ENCODE data around the gene SPG11. TPM values are rescaled to one million over a fixed set of nuclear protein-coding genes. Genes with fewer than 3 reads are reported as not detected.

Gene SPG11
- total and polyA plus RNA-seq, 7 donors, result 12.9 to 88.1 (median 56.7) TPM

DNA sequence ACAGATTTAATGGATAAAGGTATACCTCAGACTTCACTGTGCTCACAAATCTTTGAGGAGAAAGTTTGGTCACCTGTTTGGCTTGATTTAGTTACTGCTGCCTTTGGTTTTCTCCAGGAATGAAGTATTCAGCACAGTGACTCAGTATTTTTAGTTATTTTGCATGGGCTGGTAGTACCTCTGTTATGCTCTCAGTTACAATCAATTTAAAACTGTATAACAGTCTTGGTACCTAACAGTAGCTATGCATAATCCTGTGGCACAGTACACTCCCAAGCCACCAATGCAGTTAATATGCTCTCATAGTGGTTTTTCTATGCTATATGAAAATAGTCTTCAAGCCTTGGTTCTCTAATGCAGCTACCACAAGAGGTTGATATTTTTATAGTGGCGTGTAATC is 138.4 kb downstream of the SPG11 start:
- no peak overlapping the region for H3K27ac ChIP-seq
- 94 to 95% methylated on average over 1 of the region's 1 CpG for WGBS, 2 donors
- H3K9me3 ChIP-seq, result no peaks in the 10 kb centered on the region
- no peak overlapping the region for H3K4me3 ChIP-seq
- intact Hi-C loops (cut with DNase I), result no loop called here
- H3K4me1 ChIP-seq, result no peaks in the 10 kb centered on the region
- no peaks in the 10 kb centered on the region for H3K27me3 ChIP-seq
- TF ChIP-seq POLR2AphosphoS5 (IDR thresholded peaks at IDR 0.05) (no peak), POLR2A (IDR thresholded peaks at IDR 0.05) (no peak), EP300 (IDR thresholded peaks at IDR 0.05) (no peak)
- TF ChIP-seq, protein P1, sequence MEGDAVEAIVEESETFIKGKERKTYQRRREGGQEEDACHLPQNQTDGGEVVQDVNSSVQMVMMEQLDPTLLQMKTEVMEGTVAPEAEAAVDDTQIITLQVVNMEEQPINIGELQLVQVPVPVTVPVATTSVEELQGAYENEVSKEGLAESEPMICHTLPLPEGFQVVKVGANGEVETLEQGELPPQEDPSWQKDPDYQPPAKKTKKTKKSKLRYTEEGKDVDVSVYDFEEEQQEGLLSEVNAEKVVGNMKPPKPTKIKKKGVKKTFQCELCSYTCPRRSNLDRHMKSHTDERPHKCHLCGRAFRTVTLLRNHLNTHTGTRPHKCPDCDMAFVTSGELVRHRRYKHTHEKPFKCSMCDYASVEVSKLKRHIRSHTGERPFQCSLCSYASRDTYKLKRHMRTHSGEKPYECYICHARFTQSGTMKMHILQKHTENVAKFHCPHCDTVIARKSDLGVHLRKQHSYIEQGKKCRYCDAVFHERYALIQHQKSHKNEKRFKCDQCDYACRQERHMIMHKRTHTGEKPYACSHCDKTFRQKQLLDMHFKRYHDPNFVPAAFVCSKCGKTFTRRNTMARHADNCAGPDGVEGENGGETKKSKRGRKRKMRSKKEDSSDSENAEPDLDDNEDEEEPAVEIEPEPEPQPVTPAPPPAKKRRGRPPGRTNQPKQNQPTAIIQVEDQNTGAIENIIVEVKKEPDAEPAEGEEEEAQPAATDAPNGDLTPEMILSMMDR (IDR thresholded peaks at IDR 0.05), result no peak
- DNase-seq, result no peak
- H3K36me3 ChIP-seq, result peaks cover 0 to 66% (median 7%) of the 10 kb centered on the region in 4 donors

DNA sequence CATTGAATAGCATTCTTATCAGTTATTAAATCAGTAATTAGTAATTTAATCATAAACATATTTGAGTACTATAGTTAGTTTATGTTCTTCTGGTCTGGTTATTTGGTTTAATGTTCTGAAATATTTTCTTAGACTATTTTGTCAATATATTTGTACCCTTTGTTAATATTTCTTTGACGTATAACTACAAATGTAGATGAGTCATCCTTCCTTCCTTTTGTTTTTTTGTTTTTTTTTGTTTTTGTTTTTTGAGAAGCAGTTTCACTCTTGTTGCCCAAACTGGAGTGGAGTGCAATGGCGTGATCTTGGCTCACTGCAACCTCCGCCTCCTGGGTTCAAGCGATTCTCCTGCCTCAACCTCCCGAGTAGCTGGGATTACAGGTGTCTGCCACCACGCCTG is 143.9 kb downstream of the SPG11 start:
- Histone ChIP-seq H3K27ac (no peak overlapping the region), H3K36me3 (peaks cover 0 to 84% (median 14%) of the 10 kb centered on the region in 4 donors), H3K9me3 (no peaks in the 10 kb centered on the region), H3K4me1 (no peaks in the 10 kb centered on the region), H3K4me3 (no peak overlapping the region), H3K27me3 (no peaks in the 10 kb centered on the region)
- 90 to 96% methylated on average over 6 of the region's 6 CpGs for WGBS, 2 donors
- TF ChIP-seq POLR2A (IDR thresholded peaks at IDR 0.05) (no peak), POLR2AphosphoS5 (IDR thresholded peaks at IDR 0.05) (no peak), EP300 (IDR thresholded peaks at IDR 0.05) (no peak)
- TF ChIP-seq, protein P1 (IDR thresholded peaks at IDR 0.05), result no peak
- no peak for DNase-seq
- intact Hi-C loops (cut with DNase I), result no loop called here

DNA sequence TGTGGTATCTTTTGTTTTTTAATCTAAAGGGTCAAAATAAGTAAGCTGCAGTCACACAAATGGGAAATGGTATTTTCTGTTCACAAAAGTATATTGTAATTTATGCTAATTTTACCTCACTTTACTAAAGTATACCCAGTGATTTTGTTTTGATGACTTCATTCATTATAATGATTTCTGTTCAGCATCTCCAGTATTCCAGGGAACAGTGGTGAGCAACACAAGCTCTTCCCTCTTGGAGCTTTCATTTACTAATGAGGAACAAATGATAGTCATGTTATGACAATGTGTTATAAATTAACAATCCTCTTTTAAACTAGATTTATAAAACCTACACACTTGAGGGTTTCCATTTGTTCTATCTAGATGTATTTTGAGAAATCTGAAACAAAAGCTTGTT is 147.0 kb downstream of the SPG11 start:
- intact Hi-C loops (cut with DNase I), result no loop called here

More for the DNA sequence above, 147.0 kb downstream of the SPG11 start:
- DNase-seq, result no peak
- Histone ChIP-seq H3K36me3 (peaks cover 0 to 62% (median 10%) of the 10 kb centered on the region in 4 donors), H3K4me1 (no peaks in the 10 kb centered on the region), H3K27me3 (no peaks in the 10 kb centered on the region), H3K27ac (no peak overlapping the region), H3K4me3 (no peak overlapping the region), H3K9me3 (no peaks in the 10 kb centered on the region)
- TF ChIP-seq, protein P1 (IDR thresholded peaks at IDR 0.05), result no peak
- no peak for TF ChIP-seq EP300 (IDR thresholded peaks at IDR 0.05)
- TF ChIP-seq POLR2AphosphoS5 (IDR thresholded peaks at IDR 0.05), result no peak
- no peak for TF ChIP-seq POLR2A (IDR thresholded peaks at IDR 0.05)

Small RNAs within 50 kb of the gene (small RNA-seq; reads per million reads assigned to genes)
- 0 reads per million in 3 donors for gene RF00019

Other genes with a start within 250 kb of the SPG11 start
- 10 to 100 TPM; 25.4 to 57.8 (median 44.9) TPM for gene CTDSPL2, start 236.0 kb downstream of the SPG11 start, total RNA-seq
- gene CTDSPL2, start 236.0 kb downstream of the SPG11 start, polyA plus RNA-seq, result 10 to 100 TPM in 1 of 3 donors, 1 to 10 TPM in 2; 5.4 to 10.7 (median 5.8) TPM
- gene EIF3J, start 126.5 kb downstream of the SPG11 start, total RNA-seq, result 10 to 100 TPM; 50.4 to 92.0 (median 56.7) TPM
- 10 to 100 TPM; 39.6 to 50.1 (median 44.2) TPM for gene EIF3J, start 126.5 kb downstream of the SPG11 start, polyA plus RNA-seq
- gene PATL2, start 47.7 kb upstream of the SPG11 start, total RNA-seq, result under 1 TPM in 3 of 4 donors, not detected in 1; 0.41 to 0.66 (median 0.55) TPM
- gene PATL2, start 47.7 kb upstream of the SPG11 start, polyA plus RNA-seq, result 1 to 10 TPM; 1.2 to 8.1 (median 1.2) TPM
- gene B2M, start 47.9 kb upstream of the SPG11 start, total RNA-seq, result 1,000 to 10,000 TPM; 1,906 to 2,799 (median 2,534) TPM
- gene B2M, start 47.9 kb upstream of the SPG11 start, polyA plus RNA-seq, result 1,000 to 10,000 TPM; 3,109 to 8,584 (median 4,774) TPM
- 10 to 100 TPM; 22.5 to 34.9 (median 29.5) TPM for gene TRIM69, start 72.9 kb upstream of the SPG11 start, total RNA-seq
- gene TRIM69, start 72.9 kb upstream of the SPG11 start, polyA plus RNA-seq, result 10 to 100 TPM; 12.6 to 38.6 (median 17.1) TPM